DND-41 (cell line): ENCODE data around the gene PDIA5.

Experiments used
- ATAC-seq: fragments of 200-7000 bp; cut with Tn5 transposase; 3 replicates; pipeline ENCODE4 v1.9.1; 2021; ENCODE audit warnings: low read depth; ENCODE audit not compliant: insufficient read depth
- DNase-seq: peaks from one replicate; pipeline ENCODE4 v3.0.0-alpha.2; 2020
- H2AFZ ChIP-seq: 2 replicates; pipeline ENCODE4 v1.6.0; 2012; ENCODE audit warnings: low read depth, low read length
- H3K27ac ChIP-seq: 2 replicates; pipeline ENCODE4 v1.5.1; 2012; ENCODE audit warnings: low read length, inconsistent platforms
- H3K27me3 ChIP-seq: fragments of 200-600 bp; sonication (generic); 2 replicates; pipeline ENCODE4 v1.6.0; 2012; ENCODE audit warnings: low read length, mild to moderate bottlenecking, inconsistent platforms; ENCODE audit not compliant: insufficient read depth, poor library complexity
- H3K36me3 ChIP-seq: 2 replicates; pipeline ENCODE4 v1.5.1; 2012; ENCODE audit warnings: low read length, inconsistent platforms; ENCODE audit not compliant: insufficient read depth
- H3K4me1 ChIP-seq: 2 replicates; pipeline ENCODE4 v1.5.1; 2012; ENCODE audit warnings: mild to moderate bottlenecking, low read length; ENCODE audit not compliant: insufficient read depth
- H3K4me2 ChIP-seq: 2 replicates; pipeline ENCODE4 v1.6.0; 2012; ENCODE audit warnings: mild to moderate bottlenecking, moderate library complexity, low read length, inconsistent platforms; ENCODE audit not compliant: insufficient read depth
- H3K4me3 ChIP-seq, 2 experiments: fragments of 200-600 bp in 1 of 2; shearing (Covaris generic) in 1 of 2; 2 replicates each; pipeline ENCODE4 v1.5.1; 2012 to 2016; ENCODE audit warnings: inconsistent platforms in 2 of 2, low read length in 2 of 2, mild to moderate bottlenecking in 2 of 2, low read depth in 1 of 2, moderate library complexity in 1 of 2
- H3K79me2 ChIP-seq: 2 replicates; pipeline ENCODE4 v1.6.0; 2012; ENCODE audit warnings: low read length, inconsistent platforms; ENCODE audit not compliant: insufficient read depth
- H3K9ac ChIP-seq: 2 replicates; pipeline ENCODE4 v1.6.0; 2012; ENCODE audit warnings: low read depth, mild to moderate bottlenecking, inconsistent platforms, low read length, moderate library complexity
- H3K9me3 ChIP-seq: 2 replicates; pipeline ENCODE4 v1.5.1; 2012; ENCODE audit warnings: low read length, moderate library complexity, mild to moderate bottlenecking, inconsistent platforms; ENCODE audit not compliant: insufficient read depth, severe bottlenecking
- H4K20me1 ChIP-seq: 2 replicates; pipeline ENCODE4 v1.6.0; 2012; ENCODE audit warnings: low read length; ENCODE audit not compliant: insufficient read depth
- EZH2 ChIP-seq: IDR thresholded peaks from 3 replicates; pipeline ENCODE4 v1.6.1; 2012; ENCODE audit warnings: borderline replicate concordance, low read depth, mild to moderate bottlenecking, moderate library complexity, low read length, inconsistent platforms; ENCODE audit not compliant: severe bottlenecking
- TF ChIP-seq, protein P1 (sequence below): IDR thresholded peaks from 2 replicates; pipeline ENCODE4 v1.5.1; 2012; ENCODE audit warnings: borderline replicate concordance, low read length, moderate library complexity, mild to moderate bottlenecking; ENCODE audit not compliant: poor library complexity, severe bottlenecking; ENCODE audit errors: extremely low read depth

PDIA5 gene

DNA sequence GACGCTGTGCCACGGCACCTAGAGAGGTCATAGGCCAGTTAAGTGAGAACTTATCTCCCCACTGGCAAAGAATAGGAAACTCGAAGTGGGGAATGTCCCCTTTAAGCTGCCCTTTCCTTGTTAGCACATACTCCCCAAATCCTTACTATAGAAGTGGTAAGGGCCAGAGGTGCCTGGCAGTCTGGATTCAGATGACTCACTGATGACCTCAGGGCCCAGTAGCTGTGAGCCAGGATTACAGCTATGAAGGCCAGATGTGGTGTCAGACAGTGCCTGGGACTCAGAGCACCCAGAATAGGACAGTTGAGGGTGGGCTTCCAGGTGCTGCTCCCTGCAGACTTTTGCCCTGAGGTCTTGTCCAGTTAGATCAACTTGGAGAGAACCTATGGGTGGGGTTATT lies 37.7 kb downstream of the PDIA5 start:
- Histone ChIP-seq H3K9ac (no peak overlapping the region), H3K36me3 (peaks cover 60% of the 10 kb centered on the region), H3K4me3 (no peak overlapping the region), H3K79me2 (no peaks in the 10 kb centered on the region), H3K27me3 (no peaks in the 10 kb centered on the region), H3K27ac (no peak overlapping the region), H2AFZ (no peak overlapping the region), H4K20me1 (no peaks in the 10 kb centered on the region; the same call in none of the 2 replicates), H3K9me3 (no peaks in the 10 kb centered on the region), H3K4me2 (no peak overlapping the region), H3K4me1 (no peaks in the 10 kb centered on the region)
- TF ChIP-seq EZH2, result no peak
- TF ChIP-seq, protein P1, sequence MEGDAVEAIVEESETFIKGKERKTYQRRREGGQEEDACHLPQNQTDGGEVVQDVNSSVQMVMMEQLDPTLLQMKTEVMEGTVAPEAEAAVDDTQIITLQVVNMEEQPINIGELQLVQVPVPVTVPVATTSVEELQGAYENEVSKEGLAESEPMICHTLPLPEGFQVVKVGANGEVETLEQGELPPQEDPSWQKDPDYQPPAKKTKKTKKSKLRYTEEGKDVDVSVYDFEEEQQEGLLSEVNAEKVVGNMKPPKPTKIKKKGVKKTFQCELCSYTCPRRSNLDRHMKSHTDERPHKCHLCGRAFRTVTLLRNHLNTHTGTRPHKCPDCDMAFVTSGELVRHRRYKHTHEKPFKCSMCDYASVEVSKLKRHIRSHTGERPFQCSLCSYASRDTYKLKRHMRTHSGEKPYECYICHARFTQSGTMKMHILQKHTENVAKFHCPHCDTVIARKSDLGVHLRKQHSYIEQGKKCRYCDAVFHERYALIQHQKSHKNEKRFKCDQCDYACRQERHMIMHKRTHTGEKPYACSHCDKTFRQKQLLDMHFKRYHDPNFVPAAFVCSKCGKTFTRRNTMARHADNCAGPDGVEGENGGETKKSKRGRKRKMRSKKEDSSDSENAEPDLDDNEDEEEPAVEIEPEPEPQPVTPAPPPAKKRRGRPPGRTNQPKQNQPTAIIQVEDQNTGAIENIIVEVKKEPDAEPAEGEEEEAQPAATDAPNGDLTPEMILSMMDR, result no peak
- DNase-seq (no peak), ATAC-seq (no peak)

DNA sequence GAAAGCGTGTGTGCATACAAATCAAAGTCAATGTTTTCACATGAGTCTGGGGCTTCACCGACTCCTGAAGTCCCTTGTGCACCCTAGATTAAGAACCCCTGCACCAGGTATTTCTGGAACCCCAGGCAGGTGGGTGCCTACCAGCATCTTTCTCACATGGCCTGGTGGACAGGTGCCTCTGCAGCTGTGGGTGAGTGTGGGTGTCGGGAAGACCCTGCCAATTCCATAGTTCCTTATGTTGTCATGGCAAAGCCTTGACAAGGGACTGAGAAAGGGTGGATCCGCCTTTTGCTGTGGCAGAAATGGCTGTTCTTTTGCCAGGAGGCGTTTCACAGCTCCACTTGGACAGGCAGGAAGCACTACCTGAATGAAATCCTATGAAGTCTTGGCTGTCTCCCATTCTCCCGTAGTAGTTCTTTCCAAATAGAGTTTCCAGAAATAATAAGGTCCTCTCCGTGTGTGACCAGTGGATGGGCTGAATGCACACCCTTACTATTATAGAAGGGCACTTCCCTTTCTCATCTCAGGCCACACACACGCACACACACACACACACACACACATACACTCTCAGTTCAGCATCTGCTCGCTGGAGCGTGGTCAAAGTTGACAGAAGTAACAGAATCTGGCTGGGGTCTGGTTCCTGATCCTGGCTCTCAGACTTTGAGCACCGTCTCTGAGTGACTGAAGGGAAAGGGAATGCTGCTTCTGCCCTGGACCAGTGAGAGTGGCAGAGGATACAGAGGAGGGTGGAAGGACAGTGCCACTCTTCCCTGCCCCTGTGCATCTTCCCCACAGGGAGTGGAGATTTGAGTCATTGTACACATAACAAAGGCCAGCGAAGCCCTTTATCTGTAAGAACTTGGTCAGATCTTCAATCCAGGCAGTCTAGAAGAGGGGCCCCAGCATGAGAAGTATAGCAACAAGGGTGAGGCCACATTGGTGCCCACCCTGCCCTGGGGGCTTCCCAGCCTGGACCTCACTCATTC lies 38.7 kb downstream of the PDIA5 start:
- H3K4me2 ChIP-seq, result no peak overlapping the region
- peaks cover 54% of the 10 kb centered on the region for H3K36me3 ChIP-seq
- ATAC-seq, result no peak
- no peak overlapping the region for H3K4me3 ChIP-seq
- H3K79me2 ChIP-seq, result no peaks in the 10 kb centered on the region
- DNase-seq, result no peak
- H2AFZ ChIP-seq, result no peak overlapping the region
- no peak overlapping the region for H3K27ac ChIP-seq
- no peaks in the 10 kb centered on the region for H3K4me1 ChIP-seq
- H3K9ac ChIP-seq, result no peak overlapping the region
- H3K27me3 ChIP-seq, result no peaks in the 10 kb centered on the region
- no peaks in the 10 kb centered on the region; the same call in 1 of the 2 replicates for H4K20me1 ChIP-seq
- TF ChIP-seq, protein P1, result no peak
- TF ChIP-seq EZH2, result no peak
- no peaks in the 10 kb centered on the region for H3K9me3 ChIP-seq

DNA sequence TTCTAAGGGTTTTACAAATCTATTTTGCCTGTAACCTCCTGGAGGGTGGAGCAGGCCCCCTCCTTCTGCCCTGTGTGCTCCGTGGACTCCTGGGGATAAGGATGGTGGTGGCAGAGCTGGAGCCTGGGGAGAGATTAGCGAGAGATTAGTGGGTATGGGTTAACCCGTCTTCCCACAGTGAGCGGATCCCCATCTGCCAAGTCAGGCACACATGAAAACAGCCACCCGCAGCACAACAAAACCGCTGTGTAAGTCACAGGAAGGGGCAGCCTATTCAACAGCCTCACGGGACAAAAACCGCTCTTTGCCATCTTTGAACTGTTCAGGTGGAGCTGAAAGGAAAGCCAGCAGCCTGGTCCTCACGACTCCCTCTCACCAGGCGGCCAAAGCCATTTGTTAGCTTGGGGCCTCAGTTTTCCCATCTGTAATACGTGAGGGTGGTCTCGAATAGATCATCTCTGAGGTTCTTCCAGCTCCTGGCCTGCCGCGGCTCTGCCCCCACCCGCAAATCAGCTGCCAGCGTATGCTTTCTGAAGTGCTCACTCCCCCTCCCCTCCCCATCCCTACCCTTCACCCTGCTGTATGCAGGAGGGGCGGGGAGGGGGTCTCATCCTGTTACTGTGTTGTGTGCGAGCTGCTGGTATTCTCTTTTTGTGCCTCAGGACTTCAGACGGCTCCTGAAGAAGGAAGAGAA lies 43.6 kb downstream of the PDIA5 start:
- TF ChIP-seq EZH2, result no peak
- TF ChIP-seq, protein P1, result no peak
- peak; percentile 24 for DNase-seq
- H2AFZ ChIP-seq, result no peak overlapping the region
- no peaks in the 10 kb centered on the region for H3K9me3 ChIP-seq
- no peaks in the 10 kb centered on the region; the same call in 1 of the 2 replicates for H4K20me1 ChIP-seq
- no peak overlapping the region for H3K27ac ChIP-seq
- peak; percentile 57 for ATAC-seq
- H3K27me3 ChIP-seq, result no peaks in the 10 kb centered on the region
- no peak overlapping the region for H3K4me3 ChIP-seq
- H3K36me3 ChIP-seq, result peaks cover 30% of the 10 kb centered on the region
- no peaks in the 10 kb centered on the region for H3K79me2 ChIP-seq
- H3K4me1 ChIP-seq, result no peaks in the 10 kb centered on the region
- no peak overlapping the region for H3K9ac ChIP-seq
- no peak overlapping the region for H3K4me2 ChIP-seq
